H1 (cell line): ENCODE measurements around the gene PHC2. TPM values are rescaled to one million over a fixed set of nuclear protein-coding genes. Genes with fewer than 3 reads are reported as not detected.

ENCODE experiments used
- CEBPB ChIP-seq: IDR thresholded peaks from 2 replicates; pipeline ENCODE4 v1.6.1; 2012; ENCODE audit warnings: low read depth, low read length
- KDM4A ChIP-seq: IDR thresholded peaks from one replicate; pipeline ENCODE4 v1.7.1; 2012; ENCODE audit warnings: low read depth, mild to moderate bottlenecking, moderate library complexity, low read length, inconsistent platforms; ENCODE audit not compliant: severe bottlenecking
- MAFK ChIP-seq: IDR thresholded peaks from 2 replicates; pipeline ENCODE4 v1.6.1; 2012; ENCODE audit warnings: low read depth, mild to moderate bottlenecking, improper control_type of control experiment, low read length
- PHF8 ChIP-seq: fragments of 200-600 bp; sonication (generic); conservative IDR thresholded peaks from 2 replicates; pipeline ENCODE4 v1.7.1; 2012; ENCODE audit warnings: low read depth, mild to moderate bottlenecking, inconsistent platforms, low read length, moderate library complexity
- POLR2AphosphoS5 ChIP-seq: IDR thresholded peaks from 2 replicates; pipeline ENCODE4 v1.6.1; 2011; ENCODE audit warnings: low read depth, low read length
- SIN3A ChIP-seq, 2 experiments: IDR thresholded peaks in 1 of 2; conservative IDR thresholded peaks in 1 of 2; 2 replicates each; pipeline ENCODE4 v1.6.1; 2011 to 2012; ENCODE audit warnings: low read length in 2 of 2, improper control_type of control experiment in 1 of 2, low read depth in 1 of 2, mild to moderate bottlenecking in 1 of 2
- TAF7 ChIP-seq: optimal IDR thresholded peaks from 2 replicates; pipeline ENCODE3; 2011; ENCODE audit warnings: low read depth, mild to moderate bottlenecking, inconsistent platforms, low read length, moderate library complexity, borderline replicate concordance
- polyA plus RNA-seq, 7 experiments: library from polyadenylated mRNA; depleted of rRNA in 3 of 7; stranded (reverse) in 5 of 7; unstranded in 2 of 7; fragments of >200 nt in 5 of 7; fragments of 200-250 nt in 2 of 7; gene quantifications; 1 replicate in 5 of 7; 2 replicates in 1 of 7; 4 replicates in 1 of 7; pipeline versions ENCODE4 v1.2.1 to v1.2.3, GENCODE V29; 2011 to 2013; ENCODE audit warnings: missing spikeins in 2 of 7, mixed read lengths in 2 of 7
- total RNA-seq: library from RNA; stranded (reverse); fragmentation: NEBNext Ultra II Directional; extraction: Animal tissue kit (Norgen Biotek cat#: 25700); gene quantifications from 2 replicates; pipeline ENCODE4 v1.2.1, GENCODE V29; 2021
- TF ChIP-seq, protein P1 (sequence below): fragments of 300-600 bp; sonication (generic); IDR thresholded peaks from 2 replicates; pipeline ENCODE4 v1.7.1; 2012; ENCODE audit warnings: low read length, moderate library complexity, mild to moderate bottlenecking, inconsistent platforms; ENCODE audit not compliant: insufficient replicate concordance

PHC2 gene
- total and polyA plus RNA-seq, 2 of the 8 experiments (the other 6 are each of a cell fraction or from before 2014, with no cell fraction given), result 5.6 to 14.2 TPM

DNA sequence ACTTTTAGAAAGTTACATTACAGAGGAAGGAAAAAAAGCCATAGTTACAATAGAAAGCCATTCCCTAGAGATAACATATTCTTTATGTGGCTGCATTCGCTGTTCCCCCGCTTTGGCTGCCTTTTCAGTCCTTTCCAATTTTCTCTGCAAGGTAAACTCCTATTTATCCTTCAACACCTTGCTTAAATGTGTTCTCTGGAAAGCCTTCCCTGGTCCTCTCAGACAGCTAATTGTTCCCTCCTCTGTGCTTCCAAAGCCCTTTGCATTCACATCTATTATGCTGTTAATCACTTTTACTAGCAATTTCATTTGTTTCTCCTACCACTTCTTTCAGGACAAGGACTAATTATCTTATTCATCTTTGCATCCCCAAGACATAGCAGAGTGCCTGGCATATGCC lies 1.6 kb downstream of the PHC2 start (continued):
- TF ChIP-seq, protein P1, sequence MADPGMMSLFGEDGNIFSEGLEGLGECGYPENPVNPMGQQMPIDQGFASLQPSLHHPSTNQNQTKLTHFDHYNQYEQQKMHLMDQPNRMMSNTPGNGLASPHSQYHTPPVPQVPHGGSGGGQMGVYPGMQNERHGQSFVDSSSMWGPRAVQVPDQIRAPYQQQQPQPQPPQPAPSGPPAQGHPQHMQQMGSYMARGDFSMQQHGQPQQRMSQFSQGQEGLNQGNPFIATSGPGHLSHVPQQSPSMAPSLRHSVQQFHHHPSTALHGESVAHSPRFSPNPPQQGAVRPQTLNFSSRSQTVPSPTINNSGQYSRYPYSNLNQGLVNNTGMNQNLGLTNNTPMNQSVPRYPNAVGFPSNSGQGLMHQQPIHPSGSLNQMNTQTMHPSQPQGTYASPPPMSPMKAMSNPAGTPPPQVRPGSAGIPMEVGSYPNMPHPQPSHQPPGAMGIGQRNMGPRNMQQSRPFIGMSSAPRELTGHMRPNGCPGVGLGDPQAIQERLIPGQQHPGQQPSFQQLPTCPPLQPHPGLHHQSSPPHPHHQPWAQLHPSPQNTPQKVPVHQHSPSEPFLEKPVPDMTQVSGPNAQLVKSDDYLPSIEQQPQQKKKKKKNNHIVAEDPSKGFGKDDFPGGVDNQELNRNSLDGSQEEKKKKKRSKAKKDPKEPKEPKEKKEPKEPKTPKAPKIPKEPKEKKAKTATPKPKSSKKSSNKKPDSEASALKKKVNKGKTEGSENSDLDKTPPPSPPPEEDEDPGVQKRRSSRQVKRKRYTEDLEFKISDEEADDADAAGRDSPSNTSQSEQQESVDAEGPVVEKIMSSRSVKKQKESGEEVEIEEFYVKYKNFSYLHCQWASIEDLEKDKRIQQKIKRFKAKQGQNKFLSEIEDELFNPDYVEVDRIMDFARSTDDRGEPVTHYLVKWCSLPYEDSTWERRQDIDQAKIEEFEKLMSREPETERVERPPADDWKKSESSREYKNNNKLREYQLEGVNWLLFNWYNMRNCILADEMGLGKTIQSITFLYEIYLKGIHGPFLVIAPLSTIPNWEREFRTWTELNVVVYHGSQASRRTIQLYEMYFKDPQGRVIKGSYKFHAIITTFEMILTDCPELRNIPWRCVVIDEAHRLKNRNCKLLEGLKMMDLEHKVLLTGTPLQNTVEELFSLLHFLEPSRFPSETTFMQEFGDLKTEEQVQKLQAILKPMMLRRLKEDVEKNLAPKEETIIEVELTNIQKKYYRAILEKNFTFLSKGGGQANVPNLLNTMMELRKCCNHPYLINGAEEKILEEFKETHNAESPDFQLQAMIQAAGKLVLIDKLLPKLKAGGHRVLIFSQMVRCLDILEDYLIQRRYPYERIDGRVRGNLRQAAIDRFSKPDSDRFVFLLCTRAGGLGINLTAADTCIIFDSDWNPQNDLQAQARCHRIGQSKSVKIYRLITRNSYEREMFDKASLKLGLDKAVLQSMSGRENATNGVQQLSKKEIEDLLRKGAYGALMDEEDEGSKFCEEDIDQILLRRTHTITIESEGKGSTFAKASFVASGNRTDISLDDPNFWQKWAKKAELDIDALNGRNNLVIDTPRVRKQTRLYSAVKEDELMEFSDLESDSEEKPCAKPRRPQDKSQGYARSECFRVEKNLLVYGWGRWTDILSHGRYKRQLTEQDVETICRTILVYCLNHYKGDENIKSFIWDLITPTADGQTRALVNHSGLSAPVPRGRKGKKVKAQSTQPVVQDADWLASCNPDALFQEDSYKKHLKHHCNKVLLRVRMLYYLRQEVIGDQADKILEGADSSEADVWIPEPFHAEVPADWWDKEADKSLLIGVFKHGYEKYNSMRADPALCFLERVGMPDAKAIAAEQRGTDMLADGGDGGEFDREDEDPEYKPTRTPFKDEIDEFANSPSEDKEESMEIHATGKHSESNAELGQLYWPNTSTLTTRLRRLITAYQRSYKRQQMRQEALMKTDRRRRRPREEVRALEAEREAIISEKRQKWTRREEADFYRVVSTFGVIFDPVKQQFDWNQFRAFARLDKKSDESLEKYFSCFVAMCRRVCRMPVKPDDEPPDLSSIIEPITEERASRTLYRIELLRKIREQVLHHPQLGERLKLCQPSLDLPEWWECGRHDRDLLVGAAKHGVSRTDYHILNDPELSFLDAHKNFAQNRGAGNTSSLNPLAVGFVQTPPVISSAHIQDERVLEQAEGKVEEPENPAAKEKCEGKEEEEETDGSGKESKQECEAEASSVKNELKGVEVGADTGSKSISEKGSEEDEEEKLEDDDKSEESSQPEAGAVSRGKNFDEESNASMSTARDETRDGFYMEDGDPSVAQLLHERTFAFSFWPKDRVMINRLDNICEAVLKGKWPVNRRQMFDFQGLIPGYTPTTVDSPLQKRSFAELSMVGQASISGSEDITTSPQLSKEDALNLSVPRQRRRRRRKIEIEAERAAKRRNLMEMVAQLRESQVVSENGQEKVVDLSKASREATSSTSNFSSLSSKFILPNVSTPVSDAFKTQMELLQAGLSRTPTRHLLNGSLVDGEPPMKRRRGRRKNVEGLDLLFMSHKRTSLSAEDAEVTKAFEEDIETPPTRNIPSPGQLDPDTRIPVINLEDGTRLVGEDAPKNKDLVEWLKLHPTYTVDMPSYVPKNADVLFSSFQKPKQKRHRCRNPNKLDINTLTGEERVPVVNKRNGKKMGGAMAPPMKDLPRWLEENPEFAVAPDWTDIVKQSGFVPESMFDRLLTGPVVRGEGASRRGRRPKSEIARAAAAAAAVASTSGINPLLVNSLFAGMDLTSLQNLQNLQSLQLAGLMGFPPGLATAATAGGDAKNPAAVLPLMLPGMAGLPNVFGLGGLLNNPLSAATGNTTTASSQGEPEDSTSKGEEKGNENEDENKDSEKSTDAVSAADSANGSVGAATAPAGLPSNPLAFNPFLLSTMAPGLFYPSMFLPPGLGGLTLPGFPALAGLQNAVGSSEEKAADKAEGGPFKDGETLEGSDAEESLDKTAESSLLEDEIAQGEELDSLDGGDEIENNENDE, result no peak
- TF ChIP-seq PHF8, result no peak
- no peak for TF ChIP-seq POLR2AphosphoS5
- TF ChIP-seq KDM4A, result no peak
- TF ChIP-seq CEBPB, result no peak
- TF ChIP-seq TAF7, result no peak
- TF ChIP-seq MAFK, result no peak
- no peak for TF ChIP-seq SIN3A (conservative IDR thresholded peaks at IDR 0.05 in 1 of 2, IDR thresholded peaks at IDR 0.05 in 1 of 2; ENCODE audit: low read depth in 1 of 2, low read length in 2 of 2)
